Skeletal muscle cell (primary cell): ENCODE results near the gene SCGB3A1.
A peak's percentile ranks its signal among the peaks of the same experiment; 100 is the strongest.

ENCODE experiments used
- DNase-seq: peaks from one replicate; pipeline ENCODE4 v3.0.0-alpha.2; 2010; ENCODE audit warnings: low read depth
- H3K4me3 ChIP-seq: 2 replicates; pipeline ENCODE4 v1.5.1; 2011; ENCODE audit warnings: low read depth, mild to moderate bottlenecking, control low read depth, low read length, moderate library complexity

Gene SCGB3A1

DNA sequence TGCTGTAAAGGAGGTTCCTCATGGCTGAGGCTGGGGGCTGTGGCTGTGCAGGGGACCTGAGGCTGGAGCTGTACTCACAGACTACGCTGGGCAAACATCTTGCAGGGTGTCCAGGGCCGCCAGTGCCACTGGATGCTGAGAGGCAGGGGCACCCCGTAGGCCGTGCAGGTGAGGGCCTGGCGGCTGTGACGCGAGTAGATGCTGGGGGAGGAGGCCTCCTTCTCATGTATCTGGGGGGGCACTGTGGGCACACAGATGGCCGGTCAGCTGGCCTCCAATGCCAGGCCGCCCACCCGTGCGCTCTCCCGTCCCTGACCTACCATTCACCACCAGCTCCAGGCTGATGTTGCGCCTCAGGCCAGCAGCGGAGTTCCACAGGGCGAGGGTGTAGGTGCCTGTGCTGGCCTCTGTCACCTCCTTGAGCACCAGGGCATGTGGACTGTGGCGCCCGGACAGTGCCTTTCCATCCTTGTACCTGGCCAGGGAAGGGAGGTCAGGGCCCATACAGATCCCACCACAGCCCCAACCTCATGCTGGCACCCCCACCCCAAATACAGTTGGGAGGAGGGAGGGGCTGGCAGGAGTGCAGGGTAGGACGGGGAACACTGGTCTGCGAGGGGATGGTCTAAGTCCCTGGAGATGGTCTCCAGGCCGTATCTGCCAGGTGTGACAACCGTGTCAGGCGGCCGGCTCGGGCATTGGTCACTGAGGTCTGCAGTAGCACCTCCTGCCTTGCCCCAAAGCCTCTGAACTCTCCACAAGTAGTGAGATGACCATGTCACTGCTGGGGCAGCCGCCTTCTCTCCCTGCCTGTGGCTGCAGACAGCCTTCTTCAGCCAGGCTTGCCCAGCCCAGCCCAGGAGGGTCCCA, 34.7 kb upstream of the SCGB3A1 start:
- DNase-seq = no peak
- H3K4me3 ChIP-seq = no peak overlapping the region

DNA sequence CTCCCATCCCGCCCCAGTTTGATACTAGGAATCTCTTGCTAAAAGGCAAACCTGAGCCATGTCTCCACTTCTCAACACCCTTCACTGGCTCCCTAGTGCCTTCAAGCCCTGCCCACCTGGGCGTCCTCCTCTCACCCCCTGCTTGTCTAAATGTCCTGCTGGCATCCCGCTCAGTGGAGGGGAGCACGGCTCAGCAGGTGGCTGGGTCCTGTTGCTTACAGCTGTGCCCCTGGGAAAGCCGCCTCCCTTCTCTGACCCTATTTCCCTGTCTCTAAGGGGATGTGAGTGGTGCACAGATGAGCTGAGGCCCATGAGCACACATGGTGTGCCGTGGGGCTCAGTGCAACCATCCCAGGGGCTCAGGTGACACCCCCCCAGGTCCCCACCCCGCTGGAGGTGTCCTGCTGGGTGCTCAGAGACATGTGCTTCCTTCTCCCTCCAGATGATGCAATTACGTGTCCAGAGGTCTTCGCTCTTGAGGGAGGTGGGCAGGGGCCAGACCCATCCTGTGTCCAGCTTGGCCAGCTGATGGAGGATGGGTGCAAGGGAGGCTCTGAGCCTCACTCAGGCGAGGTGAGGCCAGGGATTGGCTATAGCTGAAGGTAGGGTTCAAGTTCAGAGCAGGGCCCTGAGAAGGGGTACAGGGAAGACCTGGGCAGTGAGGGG, 34.0 kb upstream of the SCGB3A1 start:
- no peak overlapping the region for H3K4me3 ChIP-seq
- DNase-seq = no peak

DNA sequence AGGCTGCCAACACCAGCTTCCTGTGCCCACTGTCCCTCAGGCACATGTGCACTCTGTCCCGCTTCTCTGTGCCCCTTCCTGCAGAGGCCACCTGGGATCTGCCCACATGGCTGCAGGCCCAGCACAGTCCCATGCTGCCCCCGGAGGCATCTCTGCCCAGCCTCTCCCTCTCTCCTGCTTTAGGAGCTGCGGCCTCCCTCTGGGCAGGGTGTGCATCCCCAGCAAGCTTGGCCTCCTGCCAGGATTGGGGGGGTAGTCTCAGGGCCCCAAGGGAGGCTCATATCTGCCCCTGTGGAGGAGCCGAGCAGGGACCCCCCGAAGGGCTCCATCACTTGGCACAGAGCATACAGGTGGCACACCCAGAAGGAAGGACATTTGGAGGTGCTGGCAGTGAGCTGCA, 33.3 kb upstream of the SCGB3A1 start:
- DNase-seq = no peak
- no peak overlapping the region for H3K4me3 ChIP-seq

DNA sequence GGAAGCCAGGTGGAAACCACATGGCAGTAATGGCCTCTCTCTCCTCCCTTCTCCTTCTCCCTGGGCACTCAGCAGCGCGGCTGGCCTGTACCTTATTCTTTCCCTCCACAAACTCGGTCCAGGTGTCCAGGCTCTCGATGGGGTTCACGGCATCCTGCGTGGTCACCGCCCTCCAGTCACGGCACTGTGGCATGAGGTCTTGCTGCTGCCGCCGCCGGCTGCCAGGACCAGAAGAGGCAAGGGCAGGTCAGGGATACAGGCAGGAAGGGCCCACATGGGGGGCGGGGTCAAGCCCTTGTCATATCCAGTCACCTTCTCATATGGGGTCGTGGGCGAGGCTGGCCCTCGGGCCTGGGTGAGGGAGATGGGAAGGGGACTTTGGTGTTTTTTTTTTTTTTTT, 32.5 kb upstream of the SCGB3A1 start:
- DNase-seq = no peak
- no peak overlapping the region for H3K4me3 ChIP-seq

DNA sequence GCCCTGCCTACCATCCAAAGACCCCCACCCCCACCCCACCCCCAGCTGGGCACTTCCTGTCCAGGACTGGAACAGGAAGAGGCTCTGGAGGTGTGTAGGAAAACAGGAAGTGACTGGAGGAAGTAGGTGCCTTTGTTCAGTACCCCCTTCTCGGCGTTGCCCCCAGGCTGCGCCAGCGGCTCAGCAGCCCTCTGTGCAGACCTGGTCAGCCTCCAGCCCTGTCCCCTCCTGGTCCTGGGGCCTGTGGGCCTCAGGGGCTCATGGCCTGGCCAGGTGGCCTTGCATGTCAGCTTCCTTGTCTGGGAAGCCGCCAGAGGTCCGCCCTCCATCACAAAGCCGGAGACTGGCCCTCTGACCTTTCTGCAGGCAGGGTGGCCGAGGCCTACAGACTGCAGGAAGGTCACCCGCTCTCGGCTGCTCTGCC, 32.1 kb upstream of the SCGB3A1 start:
- no peak overlapping the region for H3K4me3 ChIP-seq
- DNase-seq = no peak

DNA sequence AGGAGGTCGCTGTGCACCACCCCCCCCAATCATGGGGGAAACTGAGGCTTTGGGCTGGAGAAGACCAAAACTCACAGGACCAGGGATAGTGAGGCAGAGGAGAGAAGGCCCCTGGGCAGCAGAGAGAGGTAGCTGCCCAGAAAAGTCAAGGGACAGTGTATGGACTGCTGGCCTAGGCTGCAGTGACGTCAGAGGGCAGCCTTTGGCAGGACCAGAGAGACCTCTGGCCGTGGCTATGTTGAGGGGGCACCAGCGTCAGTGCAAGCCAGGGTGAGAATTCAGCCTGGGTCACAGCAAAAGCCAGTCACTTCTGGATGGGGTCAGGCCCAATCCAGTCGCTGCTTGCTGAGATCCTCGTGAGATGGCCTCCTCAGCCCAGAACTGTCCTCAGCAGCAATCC, 31.6 kb upstream of the SCGB3A1 start:
- no peak overlapping the region for H3K4me3 ChIP-seq
- no peak for DNase-seq

DNA sequence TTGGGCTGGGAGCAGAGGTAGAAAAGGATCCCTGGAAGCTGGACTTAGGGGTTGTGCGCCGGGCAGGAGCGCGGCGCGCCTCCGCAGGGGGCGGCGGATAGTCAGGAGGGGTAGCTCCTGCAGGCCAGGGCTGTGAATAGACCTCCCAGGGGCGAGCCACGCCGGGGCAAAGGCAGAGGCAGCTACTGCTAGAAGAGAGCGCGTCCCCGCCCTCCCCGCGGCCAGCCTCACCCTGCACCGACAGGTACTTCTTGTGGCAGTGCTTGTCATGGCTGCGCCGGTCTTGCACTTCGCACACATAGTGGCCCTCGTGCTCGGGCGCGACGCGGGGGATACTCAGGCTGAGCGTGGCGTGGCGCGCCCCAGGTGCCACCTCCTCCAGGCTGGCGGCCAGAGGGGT, 30.0 kb upstream of the SCGB3A1 start:
- DNase-seq = no peak
- H3K4me3 ChIP-seq = no peak overlapping the region

DNA sequence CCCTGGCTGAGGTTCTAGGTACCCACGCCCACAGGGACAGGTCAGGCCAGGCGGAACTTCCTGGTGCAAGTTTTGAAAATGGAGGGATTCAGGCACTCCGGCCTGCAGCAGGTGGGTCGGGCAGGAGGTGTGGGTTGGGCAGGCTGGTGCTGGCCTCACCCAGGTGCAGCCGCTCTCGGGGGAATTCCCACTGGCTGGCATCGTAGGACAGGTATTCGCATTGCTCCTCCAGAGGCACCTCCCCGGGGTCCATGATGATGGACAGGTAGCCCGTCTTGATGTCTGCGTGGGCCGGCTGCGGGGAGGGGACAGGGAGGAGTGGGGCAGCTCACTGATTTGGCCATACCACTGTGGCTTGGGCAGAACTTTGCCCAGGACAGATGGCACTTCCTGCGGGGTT, 28.7 kb upstream of the SCGB3A1 start:
- no peak for DNase-seq
- H3K4me3 ChIP-seq = no peak overlapping the region

DNA sequence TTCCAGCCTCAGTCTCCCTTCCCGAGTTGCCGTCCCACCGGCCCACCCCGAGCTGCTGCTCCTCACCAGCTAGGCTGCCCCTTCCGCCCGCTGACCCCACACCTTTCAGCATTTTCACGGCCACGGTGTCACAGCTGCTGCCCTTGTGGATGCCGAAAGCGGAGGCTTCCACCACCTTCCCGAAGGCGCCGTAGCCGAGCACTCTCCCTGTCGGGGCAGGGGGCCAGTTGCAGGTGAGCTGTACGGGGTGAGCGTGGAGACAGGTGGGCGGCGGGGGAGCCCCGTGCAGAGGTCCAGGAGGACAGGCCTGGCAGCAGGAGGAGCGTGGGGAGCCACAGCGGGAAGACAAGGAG, 28.2 kb upstream of the SCGB3A1 start:
- no peak for DNase-seq
- no peak overlapping the region for H3K4me3 ChIP-seq

DNA sequence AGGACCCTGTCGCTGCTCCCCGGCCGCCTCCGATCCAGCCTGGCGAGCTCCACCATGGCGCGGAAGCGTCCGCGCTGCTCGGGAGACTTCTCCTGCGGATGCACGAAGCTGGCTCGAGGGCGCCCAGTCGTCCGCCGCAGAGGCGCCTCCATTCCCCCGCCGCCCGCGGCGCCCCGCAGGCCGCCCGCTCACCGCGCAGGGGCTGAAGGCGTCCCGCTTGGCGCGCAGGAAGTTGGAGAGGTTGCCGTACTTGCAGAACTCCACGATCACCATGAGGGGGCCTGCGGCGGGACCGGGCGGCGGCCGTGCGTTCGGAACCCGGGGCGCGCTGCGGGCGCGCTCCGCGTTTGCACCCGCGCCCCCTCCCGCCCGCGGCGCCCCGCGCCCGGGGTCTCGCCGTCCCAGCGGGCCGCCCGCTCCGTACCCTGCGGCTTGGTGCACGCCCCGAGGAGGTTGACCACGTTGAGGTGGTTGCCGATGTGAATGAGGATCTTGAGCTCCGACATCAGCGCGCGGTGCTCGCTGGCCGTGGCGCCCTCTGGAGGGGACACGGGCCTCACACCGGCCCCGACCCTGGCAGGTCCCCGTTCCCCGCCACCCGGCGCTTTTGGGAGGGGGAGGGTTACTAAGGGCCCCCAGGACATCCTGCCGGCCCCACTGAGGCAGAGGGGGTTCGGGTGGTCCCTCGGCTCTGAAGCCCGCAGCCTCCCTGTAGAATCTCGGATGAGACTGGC, 27.7 kb upstream of the SCGB3A1 start:
- peak overlapping the region; percentile 45 for H3K4me3 ChIP-seq
- DNase-seq = no peak

DNA sequence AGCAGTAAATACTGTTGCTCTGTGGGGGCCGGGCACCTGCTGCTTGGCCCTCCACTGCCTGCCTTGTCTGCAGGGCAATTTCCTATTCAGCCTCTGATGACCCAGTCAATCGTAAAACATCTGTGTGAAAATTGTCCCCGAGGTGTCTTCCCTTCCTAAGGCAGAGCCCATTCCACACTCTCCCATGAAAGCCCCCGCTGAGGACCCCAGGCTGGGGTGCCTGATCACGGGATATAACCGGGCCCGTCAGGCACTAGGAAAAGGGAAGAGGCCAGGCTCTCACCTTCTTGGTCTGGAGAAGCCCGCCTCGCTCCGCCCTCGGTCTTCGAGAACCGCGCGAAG, 27.2 kb upstream of the SCGB3A1 start:
- H3K4me3 ChIP-seq = peak overlapping the region; percentile 45
- DNase-seq = no peak

DNA sequence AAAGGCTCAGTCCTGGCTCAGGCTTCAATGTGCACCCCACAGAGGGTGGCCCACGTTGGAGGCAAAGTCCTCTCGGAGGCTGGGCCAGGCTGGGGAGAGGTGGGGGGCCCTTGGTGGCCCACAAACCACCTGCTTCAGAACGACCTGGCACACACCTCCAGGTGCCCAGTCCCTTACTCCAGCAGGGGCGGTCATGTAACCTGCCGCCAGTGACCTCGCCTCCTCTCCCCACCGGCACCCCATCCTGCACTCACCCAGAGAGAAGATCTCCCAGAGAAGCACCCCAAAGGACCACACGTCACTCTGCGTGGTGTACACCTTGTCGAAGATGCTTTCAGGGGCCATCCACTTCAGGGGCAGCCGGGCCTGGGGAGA, 22.5 kb upstream of the SCGB3A1 start:
- no peak for DNase-seq
- no peak overlapping the region for H3K4me3 ChIP-seq

DNA sequence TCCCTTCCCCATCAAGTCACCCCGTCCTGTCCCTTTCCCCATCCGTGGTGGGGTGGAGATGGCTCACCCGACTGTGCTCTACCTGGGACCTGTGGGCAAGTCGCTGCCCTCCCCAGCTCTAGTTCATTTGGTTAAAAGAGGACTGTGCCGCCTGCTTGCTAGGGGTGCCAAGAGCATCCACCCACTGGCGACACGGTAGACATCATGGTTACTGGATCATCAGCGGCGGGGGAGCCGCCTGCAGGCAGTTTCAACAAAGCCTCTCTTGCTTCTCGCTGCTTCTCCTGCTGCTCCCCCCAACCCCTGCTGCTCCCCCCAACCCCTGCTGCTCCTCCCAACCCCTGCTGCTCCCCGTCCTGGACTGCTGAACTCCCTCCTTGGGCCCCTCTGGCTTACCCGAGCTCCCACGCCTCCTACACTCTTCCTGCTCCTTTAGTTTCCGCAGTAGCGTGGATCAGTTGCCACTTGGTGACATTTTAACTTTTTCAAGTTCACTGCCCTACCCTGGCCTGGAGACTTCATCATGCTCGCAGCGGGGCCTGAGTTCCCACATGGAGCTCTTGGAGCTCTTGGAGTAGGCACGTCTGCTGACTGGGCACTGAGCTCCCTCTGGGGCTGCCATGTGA, 22.0 kb upstream of the SCGB3A1 start:
- no peak for DNase-seq
- H3K4me3 ChIP-seq = no peak overlapping the region

DNA sequence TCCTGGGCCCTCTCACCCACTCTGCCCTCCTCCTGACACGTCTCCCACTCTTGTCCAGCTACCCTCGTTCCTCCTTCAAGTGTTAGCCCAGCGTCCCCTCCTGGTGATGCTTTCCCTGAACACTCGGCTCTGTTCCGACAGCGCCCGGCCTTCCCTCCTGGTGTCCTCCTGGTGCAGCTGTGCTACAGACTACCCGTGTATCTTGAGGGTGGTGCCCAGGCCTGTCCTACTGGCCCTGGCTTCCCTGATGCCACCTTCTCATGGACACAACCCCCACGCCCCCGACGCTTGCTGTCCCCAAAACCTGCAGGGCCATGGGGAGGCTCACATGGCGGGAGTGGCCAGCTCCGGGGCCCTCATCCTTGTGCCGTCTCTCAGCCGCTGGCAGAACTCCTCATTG, 21.4 kb upstream of the SCGB3A1 start:
- no peak for DNase-seq
- no peak overlapping the region for H3K4me3 ChIP-seq

DNA sequence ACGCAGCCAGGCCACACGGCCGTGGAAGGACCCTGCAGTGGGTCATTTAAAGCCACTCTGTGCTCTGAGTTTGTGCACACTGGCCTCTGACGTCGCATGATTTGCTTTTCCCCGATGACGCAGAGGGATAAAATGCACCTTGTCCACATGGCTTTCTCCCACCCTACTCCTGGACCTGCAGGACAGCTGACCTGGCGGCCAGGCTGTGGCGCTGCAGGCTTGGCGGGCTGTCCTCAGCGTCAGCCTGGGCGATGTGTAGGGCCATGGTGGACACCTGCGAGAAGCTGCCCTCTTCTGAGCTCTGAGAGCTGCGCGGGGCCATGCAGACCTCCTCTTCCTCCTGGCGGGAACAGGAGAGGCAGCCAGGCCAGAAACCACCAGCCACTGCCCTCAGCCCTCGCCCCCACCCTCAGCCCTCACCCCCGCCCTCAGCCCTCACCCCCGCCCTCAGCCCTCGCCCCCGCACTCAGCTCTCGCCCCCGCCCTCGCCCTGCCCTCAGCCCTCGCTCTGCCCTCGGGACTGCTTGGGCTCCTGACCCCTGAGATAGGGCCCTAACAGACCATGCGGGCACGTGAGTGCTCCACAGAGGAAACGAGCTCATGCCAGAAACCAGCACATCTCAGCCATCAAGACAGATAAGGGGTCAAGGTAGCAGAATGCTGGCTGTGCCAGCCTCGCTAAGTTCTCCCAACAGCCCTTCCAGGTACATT, 20.0 kb upstream of the SCGB3A1 start:
- no peak overlapping the region for H3K4me3 ChIP-seq
- DNase-seq = no peak

DNA sequence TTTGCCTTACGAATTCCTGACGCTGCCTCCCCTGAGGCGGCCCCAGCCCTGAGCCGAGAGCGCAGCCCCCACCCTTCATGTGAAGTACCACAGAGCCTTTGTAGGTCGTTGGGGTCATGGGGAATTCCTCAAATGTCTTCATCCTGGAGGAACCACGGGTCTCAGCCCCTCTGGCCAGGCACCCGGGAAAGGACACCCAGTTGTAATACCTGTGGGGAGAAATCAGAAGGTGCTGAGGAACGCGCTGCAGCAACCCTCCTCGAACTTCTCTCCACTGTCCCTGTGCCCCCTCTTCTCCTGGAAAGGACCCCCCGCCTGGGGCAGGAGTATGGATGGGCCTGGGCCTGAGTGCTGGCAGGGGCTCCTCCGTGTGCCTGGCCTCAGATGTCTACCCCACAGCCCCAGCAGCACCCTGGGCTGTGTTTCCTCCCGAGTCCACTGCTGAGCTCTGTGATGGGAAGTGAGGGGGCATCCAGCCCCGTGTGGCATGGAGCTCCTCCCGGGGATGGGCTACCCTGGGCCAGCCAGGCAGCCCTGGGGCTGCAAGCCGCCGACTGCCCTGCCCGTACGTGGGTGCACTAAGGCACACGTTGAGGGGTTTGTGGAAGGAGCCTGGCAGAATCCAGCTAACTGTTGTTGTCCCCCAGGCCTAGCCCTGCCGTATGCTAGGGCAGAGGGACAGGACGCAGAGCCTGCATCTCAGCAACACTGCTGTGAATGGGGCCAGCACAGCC, 18.7 kb upstream of the SCGB3A1 start:
- no peak for DNase-seq
- H3K4me3 ChIP-seq = no peak overlapping the region

DNA sequence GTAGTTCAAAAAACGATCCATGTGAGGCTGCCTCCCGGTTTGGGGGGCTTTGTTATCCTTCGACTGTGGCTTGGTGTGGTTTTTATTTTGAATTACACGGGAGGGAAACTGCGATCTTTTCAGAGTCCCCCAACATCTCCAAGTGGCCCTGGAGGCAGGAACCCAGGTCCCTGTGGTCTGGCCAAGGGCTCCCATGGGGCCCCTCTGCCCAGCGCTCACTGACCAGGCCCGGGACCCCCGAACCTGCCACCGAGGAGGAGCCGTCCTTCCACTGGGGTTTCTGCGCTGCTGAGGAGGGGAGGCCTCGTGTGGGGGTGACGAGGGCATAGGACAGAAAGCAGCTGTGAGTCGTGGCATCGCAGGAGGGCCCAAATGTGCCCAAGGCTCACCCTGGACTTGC, 18.1 kb upstream of the SCGB3A1 start:
- no peak for DNase-seq
- H3K4me3 ChIP-seq = no peak overlapping the region

DNA sequence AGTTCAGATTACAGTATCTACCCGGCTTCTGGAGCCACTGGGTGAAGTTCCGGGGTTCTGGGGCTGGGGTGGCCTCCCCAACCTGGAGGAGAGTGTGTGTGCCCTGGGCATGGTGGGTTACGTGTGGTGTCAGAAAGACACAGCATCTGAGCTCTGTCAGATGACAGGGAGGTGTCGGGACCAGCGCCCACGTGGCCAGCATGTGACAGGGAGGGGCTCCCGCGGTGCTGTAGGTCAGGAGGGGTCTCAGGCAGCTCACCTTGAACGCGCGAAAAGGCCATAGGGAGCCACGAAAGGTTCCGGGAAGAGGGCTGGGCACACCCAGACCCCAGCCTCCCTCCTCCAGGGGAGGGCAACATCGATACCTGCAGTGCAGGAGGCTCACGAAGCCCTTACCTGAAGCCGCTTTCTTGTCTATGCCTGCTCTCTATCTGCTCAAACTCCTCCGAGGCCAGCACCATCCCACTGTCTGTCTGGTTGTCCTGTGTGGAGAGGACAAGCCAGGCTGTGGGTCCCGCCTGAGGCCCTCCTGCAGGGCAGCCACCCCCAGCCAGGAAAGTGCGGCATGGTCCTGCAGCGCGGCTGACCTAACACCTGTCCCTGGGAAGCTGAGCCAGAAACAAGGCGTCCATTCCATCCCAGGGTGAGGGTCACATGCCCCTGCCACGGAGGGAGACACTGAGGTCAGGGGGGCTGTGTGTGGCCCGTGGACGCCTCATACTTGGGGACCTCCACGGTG, 17.4 kb upstream of the SCGB3A1 start:
- no peak for DNase-seq
- no peak overlapping the region for H3K4me3 ChIP-seq
